GM18498 (cell line): Measurements from ENCODE around the gene DLX4.

Source experiments
- ATAC-seq: cut with Tn5 transposase; IDR thresholded peaks from one replicate; pipeline ENCODE4 v1.9.1; 2021; ENCODE audit warnings: mild to moderate bottlenecking, moderate library complexity; ENCODE audit not compliant: unreplicated experiment

The DLX4 gene

DNA sequence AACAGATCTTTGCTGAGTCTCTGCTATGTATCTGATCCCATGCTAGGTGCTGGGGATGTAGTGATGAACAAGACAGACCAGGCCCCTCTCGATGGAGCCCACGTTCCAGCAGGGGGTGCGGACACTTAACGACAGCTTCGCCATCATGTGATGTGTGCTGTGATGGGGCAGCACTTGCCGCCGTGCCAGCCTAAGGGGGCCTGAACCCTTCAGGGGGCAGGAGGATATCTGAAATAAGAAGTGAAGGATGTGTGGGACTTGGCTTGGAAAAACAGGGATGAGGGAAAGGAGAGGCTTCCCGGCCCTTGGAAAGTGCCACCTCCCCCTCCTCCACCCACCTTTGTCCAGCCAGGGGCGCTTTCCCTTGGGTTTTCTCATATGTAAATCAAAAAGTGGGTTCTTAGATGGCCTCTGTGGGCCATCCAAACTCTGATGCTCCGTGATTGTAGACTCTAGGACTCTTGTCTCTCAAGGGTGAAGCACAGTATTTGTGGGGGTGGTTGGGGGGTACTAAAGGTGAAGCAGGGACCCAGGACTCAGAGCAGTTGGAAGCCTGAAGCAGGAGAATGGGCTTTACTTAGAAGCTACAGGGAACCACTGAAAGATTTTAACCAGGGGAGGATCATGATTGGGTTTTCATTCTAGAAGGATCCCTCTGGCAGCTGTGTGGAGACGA lies 30.0 kb downstream of the DLX4 start:
- no peak for ATAC-seq

- no peak for ATAC-seq
Measured at GRCh38 chr17:50003911-50004310, 34.9 kb downstream of the DLX4 start.

- no peak for ATAC-seq
Measured at GRCh38 chr17:50009282-50009681, 40.3 kb downstream of the DLX4 start.

- ATAC-seq: no peak
Measured at GRCh38 chr17:50013079-50013478, 44.1 kb downstream of the DLX4 start.

GRCh38 chr17:50014471-50015088 lies 45.6 kb downstream of the DLX4 start:
- no peak for ATAC-seq

GRCh38 chr17:50015146-50015545 lies 46.2 kb downstream of the DLX4 start:
- ATAC-seq: no peak

- ATAC-seq: no peak
Measured at GRCh38 chr17:50018909-50019308, 49.9 kb downstream of the DLX4 start.

- no peak for ATAC-seq
Measured at GRCh38 chr17:50020841-50021599, 52.0 kb downstream of the DLX4 start.

- no peak for ATAC-seq
Measured at GRCh38 chr17:50021681-50022370, 52.8 kb downstream of the DLX4 start.

DNA sequence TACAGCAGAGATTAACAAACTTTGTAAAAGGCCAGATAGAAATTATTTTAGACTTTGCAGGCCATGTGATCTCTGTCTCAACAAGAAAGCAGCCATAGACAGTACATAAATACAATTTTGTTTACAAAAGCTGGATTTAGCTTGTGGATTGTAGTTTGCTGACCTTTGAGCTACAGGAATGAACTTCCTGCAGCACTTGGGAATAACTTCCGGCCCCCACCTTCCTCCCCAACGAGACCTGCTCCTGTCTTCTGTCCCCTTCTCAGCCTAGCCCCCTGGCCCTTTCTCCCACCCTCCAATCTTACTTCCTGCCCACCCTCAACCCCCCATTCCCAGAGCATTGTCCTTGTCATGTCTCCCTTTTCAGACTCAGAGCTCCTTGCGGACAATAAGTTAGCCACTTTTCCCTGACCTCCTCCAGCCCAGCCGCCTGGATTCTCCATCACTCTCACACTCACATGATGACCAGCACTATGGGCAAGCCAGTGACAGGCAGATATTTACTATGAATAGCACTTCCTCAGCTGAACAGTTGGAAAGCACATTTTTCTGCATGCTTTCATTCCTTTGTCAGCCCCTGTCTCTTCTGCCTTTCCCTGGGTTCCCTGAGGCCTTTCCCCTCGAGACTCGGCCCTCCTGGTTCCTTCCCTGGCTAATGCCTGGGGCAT lies 53.6 kb downstream of the DLX4 start:
- ATAC-seq: no peak

DNA sequence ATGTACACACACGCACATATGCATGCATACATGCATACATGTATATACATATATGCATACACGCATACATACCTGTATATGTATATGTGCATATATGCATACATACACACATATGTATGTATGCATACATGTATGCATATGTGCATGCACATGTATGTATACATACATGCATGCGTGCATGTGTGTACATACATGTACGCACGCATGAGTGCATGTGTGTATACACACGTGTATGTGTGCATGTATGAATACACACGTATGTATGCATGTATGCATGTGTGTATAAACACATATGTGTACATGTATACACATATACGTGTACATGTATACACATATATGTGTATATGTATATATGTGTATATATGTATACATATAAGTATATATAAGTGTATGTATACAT lies 54.5 kb downstream of the DLX4 start:
- no peak for ATAC-seq
